Retinal pigment epithelial cell (primary cell): Measurements from ENCODE around the gene SYT13.

Experiments used
- DNase-seq: peaks from one replicate; pipeline ENCODE4 v3.0.0-alpha.2; 2010; ENCODE audit warnings: low read depth
- H3K4me3 ChIP-seq: 2 replicates; pipeline ENCODE4 v1.5.1; 2011; ENCODE audit warnings: mild to moderate bottlenecking, low read length, control low read depth, moderate library complexity
- CTCF ChIP-seq: conservative IDR thresholded peaks from 2 replicates; pipeline ENCODE4 v1.5.1; 2011; ENCODE audit warnings: low read depth, low read length, control low read depth, inconsistent platforms

Gene SYT13

GRCh38 chr11:45232341-45233080 lies 53.6 kb downstream of the SYT13 start:
- no peak overlapping the region for H3K4me3 ChIP-seq
- DNase-seq = no peak
- no peak for TF ChIP-seq CTCF

GRCh38 chr11:45229401-45230020 lies 56.6 kb downstream of the SYT13 start:
- TF ChIP-seq CTCF = no peak

GRCh38 chr11:45227836-45228235 lies 58.3 kb downstream of the SYT13 start:
- no peak overlapping the region for H3K4me3 ChIP-seq
- TF ChIP-seq CTCF = no peak

More at GRCh38 chr11:45229401-45230020, 56.6 kb downstream of the SYT13 start:
- DNase-seq = no peak
- H3K4me3 ChIP-seq = no peak overlapping the region

GRCh38 chr11:45226901-45227300 lies 59.2 kb downstream of the SYT13 start:
- H3K4me3 ChIP-seq = no peak overlapping the region
- no peak for TF ChIP-seq CTCF
- no peak for DNase-seq

More at GRCh38 chr11:45227836-45228235, 58.3 kb downstream of the SYT13 start:
- no peak for DNase-seq

GRCh38 chr11:45225961-45226871 lies 59.9 kb downstream of the SYT13 start:
- H3K4me3 ChIP-seq = no peak overlapping the region
- no peak for DNase-seq
- no peak for TF ChIP-seq CTCF

GRCh38 chr11:45225277-45225676 lies 60.9 kb downstream of the SYT13 start:
- no peak for DNase-seq
- no peak for TF ChIP-seq CTCF
- no peak overlapping the region for H3K4me3 ChIP-seq
